Stimulated activated CD4-positive, alpha-beta T cell treated with anti-CD3 and anti-CD28 coated beads, Interleukin-12 subunit alpha, Interleukin-12 subunit beta, amount 100 ng/mL, for 24 hours (primary cell): ENCODE measurements around the gene RNF213.

Experiments
- DNase-seq, 2 experiments: peaks; one replicate each; pipeline ENCODE4 v3.0.0-alpha.2; 2020; ENCODE audit warnings: low read depth in 2 of 2

RNF213 gene

DNA sequence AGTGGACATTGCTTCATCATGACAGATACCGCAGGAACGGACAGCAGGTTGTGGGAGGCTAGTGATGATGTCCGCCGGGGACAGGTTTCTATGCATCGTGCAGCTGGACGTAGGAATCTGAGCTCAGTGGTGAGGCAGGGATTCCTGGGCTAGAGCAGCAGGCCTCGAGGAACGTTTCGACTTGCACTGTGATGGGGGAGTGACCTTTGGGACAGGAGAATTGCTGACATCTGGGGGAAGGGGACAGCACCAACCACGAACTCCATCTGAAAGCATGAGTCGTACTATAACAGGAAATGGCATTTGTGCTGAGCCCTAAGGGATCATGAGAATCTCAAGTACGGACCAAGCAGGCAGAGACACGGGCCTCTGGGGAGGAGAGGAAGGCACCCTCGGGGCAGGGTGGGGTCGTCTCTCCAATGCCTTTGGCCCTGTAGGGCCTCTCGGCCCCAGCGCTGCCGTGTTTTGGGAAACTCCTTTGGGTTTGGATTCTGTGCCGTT is 88.5 kb downstream of the RNF213 start:
- DNase-seq, result no peak

DNA sequence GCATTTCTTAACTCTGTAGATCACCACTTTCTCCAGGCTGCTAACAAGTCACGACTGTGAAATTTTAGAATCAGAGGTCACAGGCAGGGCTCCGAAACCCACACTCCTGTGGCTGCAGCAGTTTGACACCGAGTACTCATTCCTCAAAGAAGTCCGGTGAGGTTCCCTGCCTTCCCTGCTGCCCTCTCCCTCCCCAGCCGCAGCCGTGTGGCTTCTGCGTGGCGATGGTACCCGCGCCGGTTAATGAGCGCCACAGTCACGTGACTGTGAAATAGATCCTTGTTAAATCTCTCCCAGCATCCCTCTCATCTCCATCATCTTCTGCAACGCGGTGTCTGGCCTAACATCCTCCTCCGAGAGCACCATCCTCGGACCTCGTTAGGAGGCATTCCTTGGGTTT is 89.1 kb downstream of the RNF213 start:
- DNase-seq, result no peak

DNA sequence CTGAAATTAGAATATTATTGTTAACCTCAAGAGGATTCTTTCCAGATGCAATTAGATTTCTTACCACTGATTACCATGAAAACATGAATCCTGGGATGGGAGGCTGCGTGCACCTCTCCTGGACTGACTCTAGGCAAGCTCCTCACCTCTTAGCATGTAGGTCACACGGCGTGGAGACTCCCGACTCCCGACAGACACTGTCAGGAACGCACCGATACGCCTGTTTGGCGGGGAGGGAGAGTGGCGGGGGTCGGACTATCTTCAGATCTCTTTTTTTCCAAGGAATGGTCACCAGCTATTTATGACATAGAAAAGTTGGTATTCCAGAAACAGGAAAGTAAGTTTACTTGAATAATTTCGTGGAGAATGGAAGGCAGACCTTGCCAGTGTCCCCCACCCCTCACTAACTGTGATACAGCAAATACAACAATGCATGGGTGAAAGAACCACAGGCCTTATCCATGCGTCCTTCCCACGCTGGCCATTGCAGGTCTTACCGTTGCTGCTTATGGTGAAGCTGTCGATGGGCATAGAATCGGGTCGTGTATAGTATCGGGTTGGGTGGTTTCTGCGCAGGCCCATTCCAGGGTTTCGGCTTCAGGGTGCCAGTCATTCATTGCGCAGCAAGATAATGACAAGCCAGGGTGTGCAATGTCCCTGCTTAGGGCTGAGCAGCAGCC is 91.7 kb downstream of the RNF213 start:
- no peak for DNase-seq

DNA sequence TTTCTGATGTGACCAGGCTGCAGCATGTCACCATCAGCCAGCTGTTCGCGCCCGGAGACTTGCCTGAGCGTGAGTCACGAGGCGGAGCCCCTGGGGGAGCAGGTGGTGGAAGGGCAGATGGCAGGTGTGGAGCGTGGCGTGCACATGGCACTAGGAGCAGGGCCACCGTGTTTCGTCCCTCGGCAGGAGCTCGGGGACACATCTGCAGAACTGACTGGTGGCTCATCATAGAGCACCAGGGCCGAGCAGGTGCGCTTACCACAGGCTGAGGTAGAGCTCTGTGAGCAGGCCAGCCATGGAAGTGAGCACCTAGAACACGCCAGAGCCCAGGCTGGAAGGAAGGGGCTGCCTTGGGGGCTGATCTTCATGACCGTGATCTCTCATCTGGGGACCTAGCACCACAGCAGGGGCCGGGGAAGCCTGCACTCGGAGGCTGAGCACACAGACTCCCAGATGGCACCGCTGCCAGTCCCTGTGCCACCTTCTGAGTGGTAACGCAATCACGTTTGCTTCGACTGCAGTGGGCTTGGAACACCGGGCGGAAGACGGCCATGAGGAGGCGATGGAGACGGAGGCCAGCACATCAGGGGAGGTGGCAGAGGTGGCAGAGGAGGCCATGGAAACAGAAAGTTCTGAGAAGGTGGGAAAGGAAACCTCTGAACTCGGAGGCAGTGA is 92.5 kb downstream of the RNF213 start:
- DNase-seq, result no peak

DNA sequence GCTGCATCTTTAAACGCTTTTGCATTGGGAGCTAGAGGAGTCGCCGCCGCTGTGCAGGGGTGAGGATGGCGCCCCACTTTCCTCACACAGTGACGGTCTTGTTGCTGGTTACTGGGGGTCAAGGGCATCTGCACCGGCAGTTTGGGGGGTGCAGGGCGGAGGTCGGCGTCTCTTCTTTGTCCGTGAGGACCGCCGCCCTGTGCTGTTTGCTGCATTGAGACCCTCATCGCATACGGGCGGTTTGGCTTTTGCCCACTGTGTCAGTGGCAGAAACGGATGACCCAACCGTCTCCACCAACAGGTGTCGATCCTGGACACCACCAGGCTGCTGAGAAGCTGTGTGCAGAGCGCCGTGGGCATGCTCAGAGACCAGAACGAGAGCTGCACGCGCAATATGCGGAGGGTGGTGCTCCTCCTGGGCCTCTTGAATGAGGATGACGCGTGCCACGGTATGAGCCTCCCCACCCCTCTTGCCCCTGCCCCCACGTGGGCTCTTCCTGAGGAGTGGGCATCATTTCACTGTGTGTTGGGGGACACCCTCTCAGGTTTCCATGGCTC is 93.1 kb downstream of the RNF213 start:
- no peak for DNase-seq

DNA sequence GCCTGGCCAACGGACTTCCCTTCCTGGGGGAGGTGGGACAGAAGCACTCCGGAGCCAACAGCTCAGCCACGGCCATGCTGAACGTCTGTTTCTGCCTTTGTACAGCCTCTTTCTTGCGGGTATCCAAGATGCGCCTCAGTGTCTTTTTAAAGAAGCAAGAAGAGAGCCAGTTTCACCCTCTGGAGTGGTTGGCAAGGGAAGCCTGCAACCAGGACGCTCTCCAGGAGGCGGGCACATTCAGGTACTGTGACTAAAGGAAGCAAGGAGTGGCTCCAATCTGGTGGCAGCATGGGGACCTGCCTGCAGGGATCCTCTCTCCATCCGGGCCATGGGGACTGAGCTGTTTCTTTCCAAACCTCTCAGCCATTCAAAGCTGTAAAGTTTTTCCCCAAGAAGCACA is 93.7 kb downstream of the RNF213 start:
- no peak for DNase-seq

DNA sequence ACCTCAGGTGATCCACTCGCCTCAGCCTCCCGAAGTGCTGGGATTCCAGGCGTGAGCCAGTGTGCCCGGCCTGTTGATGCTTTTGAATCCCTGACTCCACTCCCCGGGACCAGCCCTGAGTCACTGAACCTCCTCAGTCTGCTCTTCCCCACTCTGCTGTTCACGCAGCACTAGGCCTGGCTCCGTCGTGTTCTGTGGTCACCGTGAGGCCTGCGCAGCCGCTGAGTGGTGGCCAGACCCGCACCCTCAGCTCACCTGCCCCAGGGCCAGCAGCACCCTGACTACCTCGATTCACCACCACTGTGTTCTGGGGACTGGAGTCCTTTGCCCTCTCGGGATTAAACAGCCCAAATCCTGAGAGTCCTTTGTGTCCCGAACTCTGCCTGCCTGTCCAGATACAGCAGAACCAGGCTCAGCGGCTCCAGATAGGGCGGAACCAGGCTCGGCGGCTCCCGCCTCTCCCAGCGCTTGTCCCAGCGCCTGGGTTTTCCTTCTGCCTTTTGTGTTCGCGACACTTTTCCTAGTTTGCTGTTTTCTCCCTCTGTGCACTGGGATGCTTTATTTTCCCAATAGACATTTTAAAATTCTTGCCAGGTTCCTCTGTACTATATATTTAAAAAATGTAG is 95.7 kb downstream of the RNF213 start:
- DNase-seq, result no peak

DNA sequence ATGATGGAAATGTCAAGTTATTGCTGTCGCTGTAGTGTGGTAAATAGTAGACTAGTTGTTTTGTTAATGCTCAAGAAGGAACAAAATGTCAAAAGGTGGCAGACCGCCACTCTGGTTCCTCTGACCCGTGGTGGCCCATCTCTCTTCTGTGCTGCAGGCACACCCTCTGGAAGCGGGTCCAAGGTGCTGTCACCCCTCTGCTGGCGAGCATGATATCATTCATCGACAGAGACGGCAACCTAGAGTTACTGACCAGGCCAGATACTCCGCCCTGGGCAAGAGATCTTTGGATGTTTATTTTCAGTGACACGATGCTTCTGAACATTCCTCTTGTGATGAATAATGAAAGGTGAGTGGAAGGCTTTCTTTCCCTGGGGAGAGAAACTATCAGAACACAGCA is 97.5 kb downstream of the RNF213 start:
- DNase-seq, result no peak

DNA sequence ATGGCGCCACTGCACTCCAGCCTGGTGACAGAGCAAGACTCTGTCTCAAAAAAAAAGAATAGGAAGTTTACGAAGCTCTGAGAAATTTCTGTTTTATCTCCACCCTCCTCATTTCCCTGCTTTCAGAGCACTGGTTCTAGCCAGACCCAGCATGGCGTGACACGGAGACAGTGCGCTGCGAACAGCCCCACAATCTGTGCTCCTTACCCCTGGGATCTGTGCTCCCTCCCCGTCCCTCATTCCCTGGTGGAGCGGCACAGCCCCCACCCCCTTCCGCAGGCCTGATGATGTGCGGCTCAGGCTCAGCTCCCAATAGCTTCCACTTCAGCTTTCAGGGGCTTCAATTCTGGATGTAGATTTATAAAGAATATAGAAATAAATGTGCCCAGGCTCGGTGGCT is 98.2 kb downstream of the RNF213 start:
- no peak for DNase-seq

DNA sequence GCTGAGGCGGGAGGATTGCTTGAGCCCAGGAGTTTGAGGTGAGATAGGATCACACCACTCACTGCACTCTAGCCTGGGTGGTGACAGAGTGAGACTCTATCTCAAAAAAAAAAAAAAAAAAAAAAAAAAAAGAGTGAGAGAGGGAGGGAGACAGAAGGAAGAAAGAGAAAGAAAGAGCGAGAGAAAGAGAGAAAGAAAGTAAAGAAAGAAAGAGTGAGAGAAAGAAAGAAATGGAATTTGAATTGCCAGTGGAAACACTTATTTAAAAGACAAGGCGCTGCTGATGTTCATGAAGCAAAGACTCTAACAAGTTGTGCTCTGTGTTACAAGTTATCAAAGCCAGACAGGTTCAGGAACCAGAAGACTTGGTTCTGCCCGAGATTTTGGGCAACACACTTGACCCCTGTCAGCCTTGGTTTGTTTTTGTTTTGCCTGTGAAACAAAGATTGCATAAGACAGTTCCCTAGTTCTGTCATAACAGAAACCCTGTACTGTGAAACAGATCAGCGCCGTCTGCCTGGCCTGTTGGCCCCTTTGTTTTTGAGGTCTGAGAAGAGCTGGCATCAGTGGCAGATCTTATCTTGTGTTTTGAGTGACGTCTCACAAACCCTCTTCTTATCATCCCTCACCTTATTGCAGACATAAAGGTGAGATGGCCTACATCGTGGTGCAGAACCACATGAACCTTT is 98.9 kb downstream of the RNF213 start:
- no peak for DNase-seq

DNA sequence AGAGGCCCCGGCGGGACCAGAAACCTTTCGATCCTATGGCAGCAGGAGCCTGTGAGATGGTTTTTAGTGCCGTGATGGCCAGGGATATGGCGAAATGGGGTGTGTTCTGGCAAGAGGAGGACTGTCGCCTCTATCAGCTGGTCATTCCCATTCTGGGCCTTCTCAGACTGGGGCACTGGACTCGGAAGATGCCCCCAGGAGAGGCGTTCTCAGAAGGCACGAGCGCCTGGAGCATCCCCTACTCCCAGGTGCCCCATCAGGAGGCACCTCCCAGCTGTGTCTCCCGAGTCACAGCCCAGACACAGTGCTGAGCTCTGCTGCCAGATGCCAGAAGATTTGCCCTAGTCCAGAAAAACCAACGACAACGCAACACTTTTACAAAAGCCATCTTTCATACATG is 99.7 kb downstream of the RNF213 start:
- DNase-seq, result no peak

DNA sequence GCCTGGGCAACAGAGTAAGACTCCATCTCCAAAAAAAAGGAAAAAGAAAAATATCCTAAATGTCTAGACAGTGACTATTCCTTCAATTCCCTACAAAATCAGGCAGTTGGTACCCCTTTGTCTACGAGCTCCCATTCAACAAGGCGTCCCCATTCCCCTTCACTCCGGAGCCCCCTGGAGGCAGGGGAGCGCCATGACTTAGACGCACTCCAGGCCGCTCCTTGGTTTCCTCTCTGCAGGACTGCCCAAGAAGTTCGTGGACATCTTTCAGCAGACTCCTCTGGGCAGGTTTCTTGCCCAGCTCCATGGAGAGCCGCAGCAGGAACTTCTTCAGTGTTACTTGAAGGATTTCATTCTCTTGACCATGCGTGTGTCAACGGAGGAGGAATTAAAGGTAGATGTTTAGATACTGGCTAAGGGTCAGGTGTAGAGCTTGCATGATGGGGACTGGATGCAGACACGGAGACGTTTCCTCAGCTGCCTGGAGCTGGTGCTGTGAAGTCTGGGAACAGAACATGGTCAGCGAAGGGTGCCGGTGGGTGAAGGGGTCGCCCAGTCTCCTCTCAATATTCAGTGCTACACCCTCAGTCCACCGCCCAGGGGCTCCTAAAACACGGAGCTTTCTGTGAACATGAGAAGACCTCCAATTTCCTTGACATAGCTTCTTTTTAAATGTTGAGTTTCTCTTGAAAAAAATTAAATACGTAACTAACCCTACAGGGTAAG is 101.0 kb downstream of the RNF213 start:
- DNase-seq, result no peak

DNA sequence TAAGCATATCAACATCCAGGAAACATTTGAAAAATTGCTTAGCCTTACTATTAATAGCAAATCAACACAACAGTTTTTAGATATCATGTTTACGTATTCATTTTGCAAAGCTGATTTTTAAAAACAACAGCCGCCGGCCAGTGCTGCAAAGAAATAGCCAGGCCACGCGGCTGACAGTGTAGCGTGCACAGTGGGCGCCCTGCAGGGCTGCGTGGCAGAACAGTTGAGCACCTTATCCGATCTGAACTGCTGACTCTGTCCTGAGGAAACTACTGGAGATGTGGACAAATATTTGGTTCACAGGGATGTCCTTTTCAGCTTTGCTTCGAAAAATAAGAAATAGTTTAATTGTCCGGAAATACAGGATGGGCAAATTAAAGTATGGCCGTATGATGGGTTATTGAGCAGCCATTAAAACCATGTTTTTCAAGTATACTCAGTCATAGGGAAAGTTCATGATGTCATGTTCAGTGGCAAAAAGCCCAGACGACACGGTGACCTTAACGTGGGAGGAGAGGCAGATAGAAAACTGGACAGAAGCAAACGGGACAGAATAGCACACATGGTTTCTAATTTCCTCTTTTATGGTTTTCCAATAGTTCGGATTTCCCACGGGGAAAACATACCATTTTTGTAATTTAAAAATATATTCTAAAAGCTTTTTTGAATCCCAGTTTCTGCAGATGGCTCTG is 101.9 kb downstream of the RNF213 start:
- no peak for DNase-seq

DNA sequence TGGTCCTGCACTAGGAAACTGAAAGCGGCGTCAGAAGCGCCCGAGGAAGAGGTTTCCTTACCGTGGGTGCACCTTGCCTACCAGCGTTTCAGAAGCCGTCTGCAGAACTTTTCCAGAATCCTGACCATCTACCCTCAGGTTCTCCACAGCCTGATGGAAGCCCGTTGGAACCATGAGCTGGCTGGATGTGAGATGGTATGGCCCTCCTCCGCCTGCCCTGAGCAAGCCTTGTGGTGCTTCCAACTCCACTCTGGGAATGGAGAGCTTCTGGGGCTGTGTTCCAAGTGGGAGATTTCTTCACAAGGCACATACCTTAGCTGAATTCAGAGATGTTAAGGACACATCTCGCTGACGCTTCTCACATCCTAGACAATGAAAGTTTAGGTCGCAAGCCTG is 102.5 kb downstream of the RNF213 start:
- DNase-seq, result no peak

DNA sequence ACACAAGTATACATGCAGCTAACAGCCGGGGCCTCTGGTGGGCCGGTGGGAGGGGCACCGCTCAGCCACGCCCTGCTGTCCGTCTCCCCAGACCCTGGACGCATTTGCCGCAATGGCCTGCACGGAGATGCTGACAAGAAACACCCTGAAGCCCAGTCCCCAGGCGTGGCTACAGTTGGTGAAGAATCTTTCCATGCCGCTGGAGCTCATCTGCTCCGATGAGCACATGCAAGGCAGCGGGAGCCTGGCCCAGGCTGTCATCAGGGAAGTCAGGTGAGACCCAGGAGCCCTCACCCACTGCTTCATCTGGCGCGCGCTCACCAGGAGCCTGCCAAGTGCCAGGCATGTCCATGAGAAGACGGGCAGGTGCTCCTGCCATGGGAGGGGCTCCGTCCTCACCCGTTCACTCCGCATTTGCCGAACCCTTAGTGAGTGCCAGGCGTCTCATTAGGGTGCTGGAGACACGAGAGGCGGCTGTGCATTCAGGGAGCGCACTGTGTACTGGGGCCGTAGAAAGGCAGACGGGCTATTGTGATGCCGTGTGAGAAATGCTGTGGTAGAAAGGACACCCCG is 103.0 kb downstream of the RNF213 start:
- no peak for DNase-seq

DNA sequence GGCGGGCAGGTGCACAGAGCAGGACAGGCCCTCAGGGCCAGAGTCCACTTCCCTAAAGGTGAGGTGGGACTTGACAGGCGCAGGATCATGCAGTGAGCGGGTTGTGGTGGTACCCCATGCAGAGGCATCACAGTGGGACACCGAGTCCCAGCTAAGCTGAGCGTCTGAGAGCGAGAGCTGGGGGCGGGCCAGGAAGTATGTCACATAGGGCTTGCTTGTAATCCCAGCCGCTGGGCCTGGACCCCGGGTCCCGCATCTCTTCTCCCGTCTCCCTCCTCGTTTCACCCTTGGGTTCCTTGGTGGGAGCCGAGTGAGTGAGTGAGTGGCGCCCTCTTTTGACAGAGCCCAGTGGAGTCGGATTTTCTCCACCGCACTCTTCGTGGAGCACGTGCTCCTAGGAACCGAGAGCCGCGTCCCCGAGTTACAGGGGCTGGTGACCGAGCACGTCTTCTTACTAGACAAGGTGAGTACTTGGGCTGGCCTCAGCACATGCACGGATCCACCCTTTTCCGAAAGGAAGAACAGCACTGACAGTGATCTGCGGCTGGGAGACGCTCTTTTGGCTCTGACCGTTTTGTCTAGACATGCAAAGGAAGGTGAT is 103.5 kb downstream of the RNF213 start:
- no peak for DNase-seq

DNA sequence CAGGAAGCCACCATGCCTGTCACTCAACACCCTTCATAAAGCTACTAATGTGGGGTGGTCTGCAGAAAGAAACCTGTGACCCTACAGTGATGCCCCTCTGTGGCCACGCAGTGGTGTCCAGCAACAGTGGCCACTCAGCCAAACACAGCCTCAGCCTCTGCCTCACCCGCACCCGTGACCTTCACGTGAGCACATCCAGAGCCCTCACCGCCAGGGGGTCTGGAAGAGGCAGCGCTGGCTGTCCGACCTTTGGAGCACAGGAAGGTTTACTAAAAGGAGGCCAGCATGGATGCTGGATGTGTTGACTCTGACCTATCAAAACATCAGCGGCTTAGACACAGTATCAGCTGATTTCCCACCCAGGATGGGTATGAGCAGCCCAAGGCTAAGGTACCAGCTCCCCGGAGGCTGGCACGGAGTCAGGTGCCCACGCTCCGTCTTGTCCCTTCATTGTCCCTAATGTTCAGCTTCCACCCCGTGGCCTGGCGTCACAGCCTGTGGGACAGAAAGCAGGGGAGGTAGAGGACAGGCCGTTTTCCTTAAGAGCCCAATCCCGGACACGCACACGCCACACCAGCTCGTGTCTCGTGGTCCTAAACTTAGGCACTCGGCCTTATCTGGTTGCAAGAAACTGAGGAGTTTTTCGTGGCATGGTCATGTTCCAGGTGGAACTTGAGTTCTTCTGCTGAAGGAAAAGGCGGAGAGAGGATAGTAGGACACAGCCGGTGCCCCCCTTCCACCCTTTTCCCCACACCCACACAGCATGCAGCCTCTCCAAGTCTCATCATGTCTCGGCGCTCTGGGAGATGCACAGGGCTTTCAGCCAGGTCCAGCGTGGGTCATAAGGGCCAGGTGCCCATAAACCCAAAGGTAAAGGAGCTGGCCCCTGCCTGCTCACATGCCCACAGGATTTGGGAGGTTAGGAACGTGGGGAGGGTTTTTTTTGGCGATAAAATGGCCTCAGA is 104.6 kb downstream of the RNF213 start:
- DNase-seq, result no peak

DNA sequence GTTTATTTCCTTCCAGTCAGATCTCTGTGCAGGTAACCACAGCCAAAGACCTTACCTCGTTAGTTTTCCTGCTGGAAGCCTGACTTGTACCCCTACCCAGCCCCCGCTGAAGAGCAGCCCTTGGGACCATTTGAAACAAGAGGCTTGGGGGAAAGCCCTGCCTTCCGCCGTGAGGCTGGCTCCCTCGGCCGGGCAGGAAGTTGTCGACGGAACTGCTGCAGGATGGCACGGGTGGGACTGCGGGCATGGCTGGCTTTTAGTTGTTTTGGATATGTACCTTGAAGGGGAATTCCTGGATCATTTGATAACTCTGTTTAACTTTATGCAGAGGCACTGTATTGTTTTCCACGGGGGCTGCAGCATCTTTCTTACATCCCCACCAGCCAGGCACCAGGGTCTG is 105.3 kb downstream of the RNF213 start:
- no peak for DNase-seq

DNA sequence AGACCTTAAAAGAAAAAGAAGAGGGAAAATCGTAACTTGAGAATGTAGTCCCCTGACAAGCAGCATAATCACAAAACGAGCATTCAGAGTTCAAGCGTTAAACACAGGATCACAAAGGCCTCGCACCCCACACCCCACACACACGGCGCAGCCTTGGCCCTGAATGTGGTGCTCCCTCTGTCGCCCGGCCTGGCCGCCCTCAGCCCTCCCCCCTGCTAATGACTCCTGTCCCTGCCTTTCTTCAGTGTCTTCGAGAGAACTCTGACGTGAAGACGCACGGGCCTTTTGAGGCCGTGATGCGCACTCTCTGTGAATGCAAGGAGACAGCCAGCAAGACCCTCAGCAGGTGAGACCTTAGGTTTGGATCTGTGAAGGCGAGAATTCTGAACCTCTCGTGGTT is 106.9 kb downstream of the RNF213 start:
- no peak for DNase-seq
